HG02970 (cell line): Measurements from ENCODE around the gene TCF3.

Source experiments
- ATAC-seq: cut with Tn5 transposase; IDR thresholded peaks from one replicate; pipeline ENCODE4 v1.9.1; 2021; ENCODE audit warnings: mild to moderate bottlenecking, moderate library complexity, moderate number of reproducible peaks; ENCODE audit not compliant: unreplicated experiment, low FRiP score

Gene TCF3

DNA sequence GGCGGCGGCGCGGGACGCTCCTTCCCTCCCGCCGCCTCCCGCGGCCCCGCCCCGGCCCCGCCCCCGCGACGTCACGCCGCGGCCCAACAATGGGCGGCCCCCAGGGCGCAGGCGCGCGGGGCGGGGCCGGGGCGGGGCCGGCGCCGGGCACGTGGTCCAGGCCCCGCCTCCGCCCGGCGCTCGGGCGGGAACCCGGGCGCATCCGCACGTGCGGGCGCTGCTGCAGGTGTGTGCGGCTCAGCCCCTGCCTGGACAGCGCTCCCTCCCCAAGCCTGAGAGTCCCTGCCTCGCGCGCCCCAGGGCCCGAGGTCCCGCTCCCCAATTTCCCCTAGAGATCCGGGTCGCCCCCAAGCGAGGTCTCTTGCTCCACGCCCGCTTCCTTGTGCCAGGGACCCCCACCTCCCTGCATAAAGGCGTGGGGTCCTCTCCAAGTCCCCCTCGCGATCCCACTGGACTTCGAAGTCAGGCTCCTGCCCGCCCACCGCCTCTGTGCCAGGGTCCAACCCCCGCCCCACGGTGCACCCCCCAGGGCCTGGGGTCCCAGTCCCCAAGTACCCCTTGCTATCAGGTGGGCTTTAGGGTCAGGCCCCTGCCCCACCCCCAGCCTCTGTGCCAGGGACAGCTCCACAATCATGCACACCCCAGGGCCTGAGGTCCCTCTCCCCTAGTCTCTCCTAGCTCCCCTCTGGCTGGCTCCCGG, 83.9 kb downstream of the TCF3 start, which contains the start of gene MEX3D:
TSS of gene MEX3D (minus strand) at position 6 of the 700 bp plus-strand sequence. CDS start 267 bp downstream, outside the sequence.
- peak; percentile 68 for ATAC-seq

DNA sequence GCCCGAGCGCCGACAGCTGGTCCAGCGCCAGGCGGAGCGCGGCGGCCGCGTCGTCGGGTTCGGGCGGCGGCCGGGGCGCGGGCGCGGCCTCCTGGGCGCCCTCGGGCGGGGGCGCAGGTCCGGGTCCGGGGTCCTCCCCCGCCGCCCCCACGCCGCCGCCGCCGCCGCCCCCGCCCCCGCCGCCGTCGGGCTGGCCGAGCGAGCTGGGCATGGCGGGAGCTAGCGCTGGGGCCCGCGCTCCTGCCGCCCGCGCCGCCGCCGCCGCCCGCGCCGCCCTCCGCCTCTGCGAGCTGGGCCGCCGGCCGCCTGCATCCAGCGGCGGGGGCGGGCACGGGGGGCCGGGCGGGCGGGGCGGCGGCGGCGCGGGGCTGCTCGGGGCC, 84.6 kb downstream of the TCF3 start:
- ATAC-seq = peak; percentile 27

DNA sequence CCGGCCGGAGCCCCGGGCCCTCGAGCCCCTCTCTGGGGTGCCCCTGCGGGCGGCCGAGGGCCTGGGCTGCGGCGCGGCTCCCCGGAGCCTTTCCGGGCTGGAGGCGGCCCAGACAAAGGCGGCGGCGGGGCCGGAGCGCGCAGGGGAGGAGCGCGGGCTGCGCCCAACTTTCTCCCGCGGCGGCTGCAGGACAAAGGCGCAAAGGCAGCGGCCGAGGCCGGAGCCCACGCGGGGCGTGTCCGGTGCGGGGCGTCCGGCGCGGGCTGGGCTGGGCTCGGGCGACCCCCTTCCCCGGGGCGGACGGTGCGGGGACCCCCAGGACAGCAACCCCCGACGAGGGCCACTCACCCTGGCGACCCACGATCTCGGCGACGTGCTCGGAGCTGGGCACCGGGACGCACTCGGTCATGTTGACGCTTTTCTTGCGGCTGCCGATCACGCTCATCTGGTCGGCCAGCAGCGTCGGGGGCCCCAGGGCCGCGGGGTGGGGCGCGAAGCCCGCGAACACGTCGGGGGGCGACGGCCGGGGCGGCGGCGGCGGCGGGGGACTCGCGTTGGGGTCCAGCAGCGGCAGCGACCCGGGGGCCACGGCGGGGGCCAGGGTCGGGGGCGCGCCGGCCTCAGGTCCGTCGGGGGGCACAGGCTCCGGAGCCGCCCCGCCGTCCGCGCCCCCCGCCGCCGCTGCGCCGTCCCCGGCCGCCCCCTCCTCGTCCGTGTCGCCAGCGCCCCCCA, 85.1 kb downstream of the TCF3 start:
- no peak for ATAC-seq

DNA sequence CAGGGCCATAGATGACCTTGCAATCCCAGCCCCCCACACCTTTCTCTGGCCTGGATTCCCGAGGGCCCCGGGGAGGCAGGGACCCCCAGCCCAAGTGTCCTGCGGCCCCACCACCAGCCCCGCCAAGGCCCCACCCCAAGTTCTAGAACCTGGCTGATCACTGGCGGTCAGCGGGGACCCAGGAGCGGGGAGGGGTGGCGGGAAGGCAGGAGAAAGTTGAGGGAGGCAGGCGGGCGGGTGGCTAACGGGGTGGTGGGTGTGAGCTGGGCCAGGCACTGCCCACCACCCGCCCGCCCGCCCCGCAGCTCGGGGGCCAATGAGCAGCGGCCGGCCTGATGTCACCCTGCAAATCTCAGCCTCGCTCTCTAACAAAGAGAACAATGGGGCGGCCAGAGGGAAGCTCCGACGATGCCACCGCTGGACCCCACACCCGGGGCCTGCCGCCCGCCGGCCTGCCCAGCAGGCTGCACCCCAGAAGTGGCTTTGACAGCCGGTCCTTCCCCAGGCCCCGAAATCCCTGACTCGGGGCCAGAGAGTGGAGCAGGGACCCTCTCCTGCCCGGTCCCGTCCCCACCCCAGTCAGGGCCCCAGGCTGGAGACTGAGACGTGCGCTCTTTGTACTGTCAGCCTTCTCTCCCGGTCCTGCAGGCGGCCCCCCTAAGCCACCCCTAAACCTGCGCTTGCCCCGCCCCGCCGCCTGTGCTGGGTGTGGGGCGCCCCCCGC, 85.9 kb downstream of the TCF3 start:
- no peak for ATAC-seq

DNA sequence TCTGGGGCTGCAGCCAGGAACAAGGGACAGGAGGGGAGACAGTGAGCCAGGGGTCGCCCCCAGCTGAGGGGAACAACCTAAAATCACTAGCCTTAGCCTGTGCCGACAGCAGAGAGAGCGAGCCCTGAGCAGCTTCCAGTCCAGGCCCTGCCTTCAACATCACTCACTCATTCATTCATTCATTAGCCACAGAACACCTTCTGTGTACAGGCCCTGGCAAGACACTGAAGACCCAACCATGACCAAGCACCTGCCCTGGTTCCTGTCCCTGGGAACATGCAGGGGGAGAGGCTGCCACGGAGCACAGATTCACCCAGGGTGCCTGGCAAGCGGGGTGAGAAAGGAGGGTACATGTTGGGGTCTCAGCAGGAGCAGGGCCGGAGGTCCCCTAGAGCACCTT, 89.2 kb downstream of the TCF3 start:
- no peak for ATAC-seq

DNA sequence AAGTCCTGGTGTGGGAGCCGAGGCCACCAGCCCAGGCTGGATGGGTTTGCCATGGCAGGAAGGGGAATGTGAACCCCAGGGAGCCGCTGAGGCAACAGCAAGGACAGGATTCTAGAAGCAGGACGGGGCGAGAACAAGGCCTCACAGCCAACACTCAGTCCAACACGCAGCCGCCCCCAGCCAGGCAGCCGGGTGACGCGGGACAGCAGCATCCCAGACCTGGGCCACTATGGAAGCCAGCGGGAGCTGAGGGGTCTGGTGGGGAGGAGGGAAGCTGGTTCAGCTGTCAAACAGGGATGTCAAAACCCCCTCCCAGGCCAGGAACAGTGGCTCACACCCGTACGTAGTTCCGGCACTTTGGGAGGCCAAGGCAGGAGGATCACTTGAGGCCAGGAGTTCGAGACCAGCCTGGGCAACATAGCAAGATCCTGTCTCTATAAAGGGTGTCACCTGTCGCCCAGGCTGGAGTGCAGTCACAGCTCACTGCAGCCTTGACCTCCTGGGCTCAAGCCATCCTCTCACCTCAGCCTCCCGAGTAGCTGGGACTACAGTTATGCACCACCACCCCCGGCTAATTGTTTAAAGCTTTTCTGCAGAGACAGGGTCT, 91.1 kb downstream of the TCF3 start:
- no peak for ATAC-seq

DNA sequence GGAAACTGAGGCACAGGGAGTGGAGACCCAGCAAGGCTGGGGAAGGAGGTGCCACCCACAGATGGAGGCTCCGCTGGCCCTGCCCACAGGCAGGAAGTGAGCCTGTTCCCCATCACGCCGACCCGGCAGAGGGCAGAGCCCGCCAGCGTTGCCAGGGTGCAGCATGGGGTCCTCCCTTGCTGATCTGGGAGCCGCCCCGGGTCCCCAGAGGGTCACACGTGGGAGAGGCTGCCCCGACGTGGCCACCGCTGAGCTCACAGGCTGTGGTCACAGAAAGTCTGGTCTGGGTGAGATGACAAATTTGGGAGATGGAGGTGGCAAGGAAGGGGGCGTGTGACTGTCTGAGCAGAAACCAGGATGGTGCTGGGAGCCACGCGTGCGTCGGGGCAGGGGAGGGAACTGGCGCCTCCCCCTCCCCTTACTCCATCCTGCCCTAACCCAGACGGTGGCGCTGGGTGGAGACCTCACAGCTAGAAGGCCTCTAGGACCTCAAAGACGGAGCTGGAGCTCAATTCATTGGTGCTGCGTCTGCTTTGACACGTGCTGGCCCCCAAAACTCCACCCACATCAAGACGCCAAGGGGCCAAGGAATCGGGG, 92.0 kb downstream of the TCF3 start:
- no peak for ATAC-seq
